GM23338 (cell line): ENCODE data around the gene SERGEF. TPM values are rescaled to one million over a fixed set of nuclear protein-coding genes. Genes with fewer than 3 reads are reported as not detected.

Source experiments
- ATAC-seq: fragments of 200-7000 bp; cut with Tn5 transposase; 3 replicates; pipeline ENCODE4 v1.9.1; 2020
- DNase-seq: peaks from one replicate; pipeline ENCODE4 v3.0.0-alpha.2; 2015; ENCODE audit warnings: low spot score
- H2AFZ ChIP-seq: fragments of 200-600 bp; sonication (generic); 2 replicates; pipeline ENCODE4 v1.8.0; 2016; ENCODE audit warnings: antibody characterized with exemption, mild to moderate bottlenecking, moderate library complexity
- H3F3A ChIP-seq: fragments of 200-600 bp; sonication (generic); replicated peaks from 2 replicates; pipeline ENCODE4 v1.8.0; 2017; ENCODE audit warnings: antibody characterized with exemption, mixed run types, low read depth
- H3K27ac ChIP-seq: fragments of 200-600 bp; sonication (generic); 2 replicates; pipeline ENCODE4 v1.6.1; 2016; ENCODE audit warnings: low read depth
- H3K27me3 ChIP-seq: fragments of 200-600 bp; sonication (generic); 2 replicates; pipeline ENCODE4 v1.8.0; 2016; ENCODE audit warnings: mild to moderate bottlenecking, mixed run types, moderate library complexity; ENCODE audit not compliant: insufficient read depth
- H3K36me3 ChIP-seq: fragments of 200-600 bp; sonication (generic); 2 replicates; pipeline ENCODE4 v1.8.0; 2016; ENCODE audit warnings: mild to moderate bottlenecking; ENCODE audit not compliant: insufficient read depth
- H3K4me1 ChIP-seq: fragments of 200-600 bp; sonication (generic); 2 replicates; pipeline ENCODE4 v1.8.0; 2016; ENCODE audit warnings: mild to moderate bottlenecking, moderate library complexity; ENCODE audit not compliant: insufficient read depth
- H3K4me2 ChIP-seq: fragments of 200-600 bp; sonication (generic); 2 replicates; pipeline ENCODE4 v1.7.1; 2017; ENCODE audit warnings: mixed run types
- H3K4me3 ChIP-seq: fragments of 200-600 bp; sonication (generic); 2 replicates; pipeline ENCODE4 v1.6.1; 2016; ENCODE audit warnings: mixed run types
- H3K79me2 ChIP-seq: fragments of 200-600 bp; sonication (generic); replicated peaks from 2 replicates; pipeline ENCODE4 v1.8.0; 2017; ENCODE audit warnings: mild to moderate bottlenecking; ENCODE audit not compliant: insufficient read depth
- H3K9me2 ChIP-seq: fragments of 200-600 bp; sonication (generic); 2 replicates; pipeline ENCODE4 v1.8.0; 2017; ENCODE audit not compliant: insufficient read depth
- H4K20me1 ChIP-seq: fragments of 200-600 bp; sonication (generic); replicated peaks from 2 replicates; pipeline ENCODE4 v1.8.0; 2017; ENCODE audit warnings: mild to moderate bottlenecking; ENCODE audit not compliant: insufficient read depth
- H3K27ac Mint-ChIP-seq: 2 replicates; pipeline ENCODE4 v1.8.0; 2020; ENCODE audit warnings: inconsistent platforms, mild to moderate bottlenecking, moderate library complexity, mixed read lengths
- H3K27me3 Mint-ChIP-seq: 3 replicates; pipeline ENCODE4 v1.8.0; 2022; ENCODE audit warnings: low read depth, mild to moderate bottlenecking, moderate library complexity, mixed read lengths, inconsistent platforms; ENCODE audit not compliant: insufficient read depth, poor library complexity
- H3K36me3 Mint-ChIP-seq: 3 replicates; pipeline ENCODE4 v1.8.0; 2021; ENCODE audit warnings: low read depth, mild to moderate bottlenecking, inconsistent platforms, moderate library complexity, mixed read lengths
- H3K4me1 Mint-ChIP-seq: 3 replicates; pipeline ENCODE4 v1.8.0; 2020; ENCODE audit warnings: mild to moderate bottlenecking, inconsistent platforms, mixed read lengths
- H3K4me3 Mint-ChIP-seq: 3 replicates; pipeline ENCODE4 v1.8.0; 2021; ENCODE audit warnings: moderate library complexity, mild to moderate bottlenecking, inconsistent platforms, mixed read lengths
- H3K9me3 Mint-ChIP-seq: 3 replicates; pipeline ENCODE4 v1.8.0; 2020; ENCODE audit warnings: moderate library complexity, mild to moderate bottlenecking, inconsistent platforms, mixed read lengths
- CREB1 ChIP-seq: fragments of 250-450 bp; sonication (Bioruptor Pico); IDR thresholded peaks from 2 replicates; pipeline ENCODE4 v1.5.0; 2020; ENCODE audit warnings: low read depth, mild to moderate bottlenecking, moderate library complexity
- CTCF ChIP-seq, 2 experiments: fragments of 200-600 bp in 1 of 2; sonication (generic) in 1 of 2; conservative IDR thresholded peaks; 2 replicates each; pipeline versions ENCODE4 v1.5.1 to v1.6.1; 2016 to 2017; ENCODE audit warnings: antibody characterized with exemption in 2 of 2, low read depth in 2 of 2, mild to moderate bottlenecking in 2 of 2, moderate library complexity in 1 of 2
- ETS1 ChIP-seq: IDR thresholded peaks from 2 replicates; pipeline ENCODE4 v1.6.1; 2016; ENCODE audit warnings: antibody characterized with exemption
- EZH2 ChIP-seq: fragments of 200-600 bp; sonication (generic); IDR thresholded peaks from one replicate; pipeline ENCODE4 v1.8.0; 2017; ENCODE audit warnings: antibody characterized with exemption, mild to moderate bottlenecking, low read depth; ENCODE audit not compliant: unreplicated experiment
- EZH2phosphoT487 ChIP-seq: fragments of 200-600 bp; sonication (generic); IDR thresholded peaks from one replicate; pipeline ENCODE4 v1.8.1; 2018; ENCODE audit warnings: antibody characterized with exemption; ENCODE audit not compliant: unreplicated experiment
- REST ChIP-seq: IDR thresholded peaks from one replicate; pipeline ENCODE4 v1.6.1; 2018; ENCODE audit warnings: antibody characterized with exemption; ENCODE audit not compliant: unreplicated experiment
- ZNF114 ChIP-seq: fragments of 250-450 bp; sonication (Bioruptor Pico); IDR thresholded peaks from 2 replicates; pipeline ENCODE4 v1.5.0; 2020; ENCODE audit warnings: mild to moderate bottlenecking, moderate library complexity
- ZNF331 ChIP-seq: fragments of 250-450 bp; sonication (Bioruptor Pico); IDR thresholded peaks from 2 replicates; pipeline ENCODE4 v1.5.0; 2020; ENCODE audit warnings: low read depth, mild to moderate bottlenecking, moderate library complexity
- polyA plus RNA-seq: library from polyadenylated mRNA; unstranded; fragments of >200 nt; fragmentation: Nextera tagmentation; extraction: Ambion mirVana; gene quantifications from 2 replicates; pipeline ENCODE4 v1.2.1, GENCODE V29; 2016
- total RNA-seq: library from RNA; depleted of rRNA; stranded (reverse); fragments of >200 nt; shearing (Covaris generic); gene quantifications from 2 replicates; pipeline ENCODE4 v1.2.3, GENCODE V29; 2014

Gene SERGEF
- total and polyA plus RNA-seq, 2 experiments from 2014 or later, result 24.2 to 27.9 TPM

GRCh38 chr11:17918049-17918605 is 94.7 kb downstream of the SERGEF start (continued):
- no peak for TF ChIP-seq REST

GRCh38 chr11:17917556-17917955 is 95.3 kb downstream of the SERGEF start:
- no peak overlapping the region for H3K4me3 Mint-ChIP-seq
- H3K27ac ChIP-seq, result peak overlapping the region; percentile 78
- H3K36me3 Mint-ChIP-seq, result no peaks in the 10 kb centered on the region
- peak overlapping the region; percentile 30 for H3K4me2 ChIP-seq
- no peaks in the 10 kb centered on the region for H3K27me3 ChIP-seq
- peaks cover 23% of the 10 kb centered on the region for H3K4me1 ChIP-seq
- no peak overlapping the region for H3K4me3 ChIP-seq
- H3K4me1 Mint-ChIP-seq, result peaks cover 34% of the 10 kb centered on the region
- H3K9me3 Mint-ChIP-seq, result no peaks in the 10 kb centered on the region
- no peaks in the 10 kb centered on the region for H3K9me2 ChIP-seq
- no peak overlapping the region for H3K27ac Mint-ChIP-seq
- ATAC-seq, result peak; percentile 18; the same call in 1 of the 3 replicates
- no peaks in the 10 kb centered on the region for H3F3A ChIP-seq
- no peaks in the 10 kb centered on the region; the same call in 1 of the 2 replicates for H4K20me1 ChIP-seq
- no peak overlapping the region for H2AFZ ChIP-seq
- H3K27me3 Mint-ChIP-seq, result no peaks in the 10 kb centered on the region
- no peaks in the 10 kb centered on the region for H3K79me2 ChIP-seq
- peak; percentile 35 for DNase-seq
- no peak for TF ChIP-seq EZH2phosphoT487
- no peak for TF ChIP-seq EZH2
- TF ChIP-seq ETS1, result no peak
- TF ChIP-seq CTCF (conservative IDR thresholded peaks at IDR 0.05; ENCODE audit: low read depth in 2 of 2), result no peak
- TF ChIP-seq CREB1 (CRISPR knock-in tag), result no peak
- TF ChIP-seq ZNF331 (CRISPR knock-in tag), result no peak
- no peak for TF ChIP-seq ZNF114 (CRISPR knock-in tag)
- H3K36me3 ChIP-seq, result no peaks in the 10 kb centered on the region
